ENCODE results near the gene TRIM52. TPM values are rescaled to one million over a fixed set of nuclear protein-coding genes. Genes with fewer than 3 reads are reported as not detected.

TRIM52 gene
- total and polyA plus RNA-seq, 2 of the 13 experiments (the other 11 are each of a cell fraction or from before 2014, with no cell fraction given), result 7.2 to 11.6 TPM

DNA sequence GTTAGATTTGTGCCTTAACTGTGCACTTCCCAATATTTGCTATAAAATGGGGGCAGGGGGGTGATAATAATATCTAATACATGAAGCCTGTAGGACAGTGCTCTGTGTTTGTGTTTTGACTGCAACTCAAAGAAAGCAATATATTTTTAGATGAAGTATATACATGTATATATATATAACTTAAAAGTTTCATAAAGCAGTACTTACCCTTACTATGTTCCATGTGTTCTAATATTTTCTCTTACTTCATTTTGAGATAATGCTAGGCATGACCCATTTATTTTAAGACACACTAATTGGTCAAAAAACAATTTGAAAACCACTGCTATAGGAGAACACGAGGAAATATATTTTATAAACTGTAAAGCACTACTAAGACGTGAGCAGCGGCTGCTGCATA is 2.4 kb downstream of the TRIM52 start (continued):
- TF ChIP-seq, protein P1, sequence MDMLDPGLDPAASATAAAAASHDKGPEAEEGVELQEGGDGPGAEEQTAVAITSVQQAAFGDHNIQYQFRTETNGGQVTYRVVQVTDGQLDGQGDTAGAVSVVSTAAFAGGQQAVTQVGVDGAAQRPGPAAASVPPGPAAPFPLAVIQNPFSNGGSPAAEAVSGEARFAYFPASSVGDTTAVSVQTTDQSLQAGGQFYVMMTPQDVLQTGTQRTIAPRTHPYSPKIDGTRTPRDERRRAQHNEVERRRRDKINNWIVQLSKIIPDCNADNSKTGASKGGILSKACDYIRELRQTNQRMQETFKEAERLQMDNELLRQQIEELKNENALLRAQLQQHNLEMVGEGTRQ (IDR thresholded peaks at IDR 0.05; ENCODE audit: low read depth, low read length), result no peak
- TF ChIP-seq, protein P1 (CRISPR knock-in tag; IDR thresholded peaks at IDR 0.05; ENCODE audit: borderline replicate concordance), result no peak
- TF ChIP-seq ELF4 (CRISPR knock-in tag; IDR thresholded peaks at IDR 0.05; ENCODE audit: borderline replicate concordance), result no peak
- no peak for TF ChIP-seq ZNF879 (CRISPR knock-in tag; IDR thresholded peaks at IDR 0.05)
- TF ChIP-seq, protein P2, sequence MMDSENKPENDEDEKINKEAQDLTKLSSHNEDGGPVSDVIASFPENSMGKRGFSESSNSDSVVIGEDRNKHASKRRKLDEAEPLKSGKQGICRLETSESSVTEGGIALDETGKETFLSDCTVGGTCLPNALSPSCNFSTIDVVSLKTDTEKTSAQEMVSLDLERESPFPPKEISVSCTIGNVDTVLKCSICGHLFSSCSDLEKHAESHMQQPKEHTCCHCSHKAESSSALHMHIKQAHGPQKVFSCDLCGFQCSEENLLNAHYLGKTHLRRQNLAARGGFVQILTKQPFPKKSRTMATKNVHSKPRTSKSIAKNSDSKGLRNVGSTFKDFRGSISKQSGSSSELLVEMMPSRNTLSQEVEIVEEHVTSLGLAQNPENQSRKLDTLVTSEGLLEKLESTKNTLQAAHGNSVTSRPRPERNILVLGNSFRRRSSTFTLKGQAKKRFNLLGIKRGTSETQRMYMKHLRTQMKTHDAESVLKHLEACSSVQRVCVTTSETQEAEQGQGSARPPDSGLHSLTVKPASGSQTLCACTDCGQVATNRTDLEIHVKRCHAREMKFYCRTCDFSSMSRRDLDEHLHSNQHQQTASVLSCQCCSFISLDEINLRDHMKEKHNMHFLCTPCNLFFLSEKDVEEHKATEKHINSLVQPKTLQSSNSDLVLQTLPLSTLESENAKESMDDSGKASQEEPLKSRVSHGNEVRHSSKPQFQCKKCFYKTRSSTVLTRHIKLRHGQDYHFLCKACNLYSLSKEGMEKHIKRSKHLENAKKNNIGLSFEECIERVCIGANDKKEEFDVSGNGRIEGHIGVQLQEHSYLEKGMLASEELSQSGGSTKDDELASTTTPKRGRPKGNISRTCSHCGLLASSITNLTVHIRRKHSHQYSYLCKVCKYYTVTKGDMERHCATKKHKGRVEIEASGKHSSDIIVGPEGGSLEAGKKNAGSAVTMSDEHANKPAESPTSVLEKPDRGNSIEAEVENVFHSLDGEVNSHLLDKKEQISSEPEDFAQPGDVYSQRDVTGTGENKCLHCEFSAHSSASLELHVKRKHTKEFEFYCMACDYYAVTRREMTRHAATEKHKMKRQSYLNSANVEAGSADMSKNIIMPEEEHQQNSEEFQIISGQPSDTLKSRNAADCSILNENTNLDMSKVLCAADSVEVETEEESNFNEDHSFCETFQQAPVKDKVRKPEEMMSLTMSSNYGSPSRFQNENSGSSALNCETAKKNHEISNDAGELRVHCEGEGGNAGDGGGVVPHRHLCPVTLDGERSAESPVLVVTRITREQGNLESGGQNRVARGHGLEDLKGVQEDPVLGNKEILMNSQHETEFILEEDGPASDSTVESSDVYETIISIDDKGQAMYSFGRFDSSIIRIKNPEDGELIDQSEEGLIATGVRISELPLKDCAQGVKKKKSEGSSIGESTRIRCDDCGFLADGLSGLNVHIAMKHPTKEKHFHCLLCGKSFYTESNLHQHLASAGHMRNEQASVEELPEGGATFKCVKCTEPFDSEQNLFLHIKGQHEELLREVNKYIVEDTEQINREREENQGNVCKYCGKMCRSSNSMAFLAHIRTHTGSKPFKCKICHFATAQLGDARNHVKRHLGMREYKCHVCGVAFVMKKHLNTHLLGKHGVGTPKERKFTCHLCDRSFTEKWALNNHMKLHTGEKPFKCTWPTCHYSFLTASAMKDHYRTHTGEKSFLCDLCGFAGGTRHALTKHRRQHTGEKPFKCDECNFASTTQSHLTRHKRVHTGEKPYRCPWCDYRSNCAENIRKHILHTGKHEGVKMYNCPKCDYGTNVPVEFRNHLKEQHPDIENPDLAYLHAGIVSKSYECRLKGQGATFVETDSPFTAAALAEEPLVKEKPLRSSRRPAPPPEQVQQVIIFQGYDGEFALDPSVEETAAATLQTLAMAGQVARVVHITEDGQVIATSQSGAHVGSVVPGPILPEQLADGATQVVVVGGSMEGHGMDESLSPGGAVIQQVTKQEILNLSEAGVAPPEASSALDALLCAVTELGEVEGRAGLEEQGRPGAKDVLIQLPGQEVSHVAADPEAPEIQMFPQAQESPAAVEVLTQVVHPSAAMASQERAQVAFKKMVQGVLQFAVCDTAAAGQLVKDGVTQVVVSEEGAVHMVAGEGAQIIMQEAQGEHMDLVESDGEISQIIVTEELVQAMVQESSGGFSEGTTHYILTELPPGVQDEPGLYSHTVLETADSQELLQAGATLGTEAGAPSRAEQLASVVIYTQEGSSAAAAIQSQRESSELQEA (CRISPR knock-in tag; IDR thresholded peaks at IDR 0.05; ENCODE audit: not compliant biosample characterization), result no peak
- no peak for TF ChIP-seq ZNF7 (CRISPR knock-in tag; IDR thresholded peaks at IDR 0.05)
- TF ChIP-seq ZNF569 (CRISPR knock-in tag; IDR thresholded peaks at IDR 0.05; ENCODE audit: borderline replicate concordance), result no peak
- TF ChIP-seq, protein P3, sequence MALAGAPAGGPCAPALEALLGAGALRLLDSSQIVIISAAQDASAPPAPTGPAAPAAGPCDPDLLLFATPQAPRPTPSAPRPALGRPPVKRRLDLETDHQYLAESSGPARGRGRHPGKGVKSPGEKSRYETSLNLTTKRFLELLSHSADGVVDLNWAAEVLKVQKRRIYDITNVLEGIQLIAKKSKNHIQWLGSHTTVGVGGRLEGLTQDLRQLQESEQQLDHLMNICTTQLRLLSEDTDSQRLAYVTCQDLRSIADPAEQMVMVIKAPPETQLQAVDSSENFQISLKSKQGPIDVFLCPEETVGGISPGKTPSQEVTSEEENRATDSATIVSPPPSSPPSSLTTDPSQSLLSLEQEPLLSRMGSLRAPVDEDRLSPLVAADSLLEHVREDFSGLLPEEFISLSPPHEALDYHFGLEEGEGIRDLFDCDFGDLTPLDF (CRISPR knock-in tag; IDR thresholded peaks at IDR 0.05), result no peak
- TF ChIP-seq SMAD3 (CRISPR knock-in tag; IDR thresholded peaks at IDR 0.05), result no peak
- TF ChIP-seq, protein P4, sequence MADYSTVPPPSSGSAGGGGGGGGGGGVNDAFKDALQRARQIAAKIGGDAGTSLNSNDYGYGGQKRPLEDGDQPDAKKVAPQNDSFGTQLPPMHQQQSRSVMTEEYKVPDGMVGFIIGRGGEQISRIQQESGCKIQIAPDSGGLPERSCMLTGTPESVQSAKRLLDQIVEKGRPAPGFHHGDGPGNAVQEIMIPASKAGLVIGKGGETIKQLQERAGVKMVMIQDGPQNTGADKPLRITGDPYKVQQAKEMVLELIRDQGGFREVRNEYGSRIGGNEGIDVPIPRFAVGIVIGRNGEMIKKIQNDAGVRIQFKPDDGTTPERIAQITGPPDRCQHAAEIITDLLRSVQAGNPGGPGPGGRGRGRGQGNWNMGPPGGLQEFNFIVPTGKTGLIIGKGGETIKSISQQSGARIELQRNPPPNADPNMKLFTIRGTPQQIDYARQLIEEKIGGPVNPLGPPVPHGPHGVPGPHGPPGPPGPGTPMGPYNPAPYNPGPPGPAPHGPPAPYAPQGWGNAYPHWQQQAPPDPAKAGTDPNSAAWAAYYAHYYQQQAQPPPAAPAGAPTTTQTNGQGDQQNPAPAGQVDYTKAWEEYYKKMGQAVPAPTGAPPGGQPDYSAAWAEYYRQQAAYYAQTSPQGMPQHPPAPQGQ (CRISPR knock-in tag; IDR thresholded peaks at IDR 0.05; ENCODE audit: borderline replicate concordance), result no peak
- TF ChIP-seq, protein P5, sequence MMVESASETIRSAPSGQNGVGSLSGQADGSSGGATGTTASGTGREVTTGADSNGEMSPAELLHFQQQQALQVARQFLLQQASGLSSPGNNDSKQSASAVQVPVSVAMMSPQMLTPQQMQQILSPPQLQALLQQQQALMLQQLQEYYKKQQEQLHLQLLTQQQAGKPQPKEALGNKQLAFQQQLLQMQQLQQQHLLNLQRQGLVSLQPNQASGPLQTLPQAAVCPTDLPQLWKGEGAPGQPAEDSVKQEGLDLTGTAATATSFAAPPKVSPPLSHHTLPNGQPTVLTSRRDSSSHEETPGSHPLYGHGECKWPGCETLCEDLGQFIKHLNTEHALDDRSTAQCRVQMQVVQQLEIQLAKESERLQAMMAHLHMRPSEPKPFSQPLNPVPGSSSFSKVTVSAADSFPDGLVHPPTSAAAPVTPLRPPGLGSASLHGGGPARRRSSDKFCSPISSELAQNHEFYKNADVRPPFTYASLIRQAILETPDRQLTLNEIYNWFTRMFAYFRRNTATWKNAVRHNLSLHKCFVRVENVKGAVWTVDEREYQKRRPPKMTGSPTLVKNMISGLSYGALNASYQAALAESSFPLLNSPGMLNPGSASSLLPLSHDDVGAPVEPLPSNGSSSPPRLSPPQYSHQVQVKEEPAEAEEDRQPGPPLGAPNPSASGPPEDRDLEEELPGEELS (CRISPR knock-in tag; IDR thresholded peaks at IDR 0.05), result no peak
- TF ChIP-seq NPAS2 (CRISPR knock-in tag; IDR thresholded peaks at IDR 0.05; ENCODE audit: borderline replicate concordance), result no peak

Measured in HepG2 (cell line).